ENCODE measurements around the gene CIB2.

Gene CIB2

GRCh38 chr15:78058401-78058935 lies 72.8 kb downstream of the CIB2 start:
- no peaks in the 10 kb centered on the region for H3K9me3 ChIP-seq (ENCODE audit: severe bottlenecking)
- TF ChIP-seq CTCF (IDR thresholded peaks at IDR 0.05; ENCODE audit: low read depth, low read length): no peak
- H3K4me3 ChIP-seq (ENCODE audit: low read depth, low read length): no peak overlapping the region
- no peak for DNase-seq
- no peaks in the 10 kb centered on the region for H3K27me3 ChIP-seq (ENCODE audit: insufficient read depth, low read depth, severe bottlenecking)
- H3K36me3 ChIP-seq: peaks cover 3% of the 10 kb centered on the region
- no peak overlapping the region for H3K27ac ChIP-seq

- Histone ChIP-seq H3K4me3 (ENCODE audit: low read depth, low read length) (no peak overlapping the region), H3K27ac (no peak overlapping the region), H3K36me3 (peaks cover 8% of the 10 kb centered on the region), H3K27me3 (ENCODE audit: insufficient read depth, low read depth, severe bottlenecking) (no peaks in the 10 kb centered on the region), H3K9me3 (ENCODE audit: severe bottlenecking) (no peaks in the 10 kb centered on the region)
- DNase-seq: no peak
- no peak for TF ChIP-seq CTCF (IDR thresholded peaks at IDR 0.05; ENCODE audit: low read depth, low read length)
Measured at GRCh38 chr15:78057803-78058202, 73.4 kb downstream of the CIB2 start.

- no peak overlapping the region for H3K27ac ChIP-seq
- no peak for DNase-seq
Measured at GRCh38 chr15:78056714-78057269, 74.5 kb downstream of the CIB2 start.

GRCh38 chr15:78055919-78056713 lies 75.1 kb downstream of the CIB2 start:
- no peaks in the 10 kb centered on the region for H3K9me3 ChIP-seq (ENCODE audit: severe bottlenecking)
- no peak overlapping the region for H3K27ac ChIP-seq
- no peak for TF ChIP-seq CTCF (IDR thresholded peaks at IDR 0.05; ENCODE audit: low read depth, low read length)
- H3K36me3 ChIP-seq: peaks cover 12% of the 10 kb centered on the region
- no peaks in the 10 kb centered on the region for H3K27me3 ChIP-seq (ENCODE audit: insufficient read depth, low read depth, severe bottlenecking)
- DNase-seq: no peak
- no peak overlapping the region for H3K4me3 ChIP-seq (ENCODE audit: low read depth, low read length)

More at GRCh38 chr15:78056714-78057269, 74.5 kb downstream of the CIB2 start:
- TF ChIP-seq CTCF (IDR thresholded peaks at IDR 0.05; ENCODE audit: low read depth, low read length): no peak
- Histone ChIP-seq H3K36me3 (peaks cover 12% of the 10 kb centered on the region), H3K9me3 (ENCODE audit: severe bottlenecking) (no peaks in the 10 kb centered on the region), H3K27me3 (ENCODE audit: insufficient read depth, low read depth, severe bottlenecking) (no peaks in the 10 kb centered on the region), H3K4me3 (ENCODE audit: low read depth, low read length) (no peak overlapping the region)

- Histone ChIP-seq H3K9me3 (ENCODE audit: severe bottlenecking) (no peaks in the 10 kb centered on the region), H3K4me3 (ENCODE audit: low read depth, low read length) (no peak overlapping the region), H3K27ac (no peak overlapping the region), H3K36me3 (peaks cover 12% of the 10 kb centered on the region), H3K27me3 (ENCODE audit: insufficient read depth, low read depth, severe bottlenecking) (no peaks in the 10 kb centered on the region)
- no peak for TF ChIP-seq CTCF (IDR thresholded peaks at IDR 0.05; ENCODE audit: low read depth, low read length)
- no peak for DNase-seq
Measured at GRCh38 chr15:78054966-78055365, 76.3 kb downstream of the CIB2 start.
